GM10266 (cell line): Measurements from ENCODE around the gene PARP11.

ENCODE experiments used
- DNase-seq: peaks from one replicate; pipeline ENCODE4 v3.0.0; 2012; ENCODE audit errors: extremely low spot score
- CTCF ChIP-seq: IDR thresholded peaks from 2 replicates; pipeline ENCODE4 v1.5.1; 2012; ENCODE audit warnings: mild to moderate bottlenecking, low read depth; ENCODE audit not compliant: control insufficient read depth, insufficient read depth; ENCODE audit errors: missing control alignments

Gene PARP11

GRCh38 chr12:3792623-3793288 is 80.4 kb downstream of the PARP11 start:
- no peak for TF ChIP-seq CTCF
- DNase-seq: no peak

- no peak for TF ChIP-seq CTCF
- DNase-seq: no peak
These were observed 81.8 kb downstream of the PARP11 start for GRCh38 chr12:3791256-3791874.

- no peak for TF ChIP-seq CTCF
- DNase-seq: no peak
These were observed 82.6 kb downstream of the PARP11 start for GRCh38 chr12:3790642-3791041.

- TF ChIP-seq CTCF: no peak
- no peak for DNase-seq
These were observed 83.4 kb downstream of the PARP11 start for GRCh38 chr12:3789838-3790237.

GRCh38 chr12:3777206-3777809 is 95.9 kb downstream of the PARP11 start:
- DNase-seq: no peak

GRCh38 chr12:3775385-3776035 is 97.7 kb downstream of the PARP11 start:
- DNase-seq: no peak
- TF ChIP-seq CTCF: no peak

More at GRCh38 chr12:3777206-3777809, 95.9 kb downstream of the PARP11 start:
- TF ChIP-seq CTCF: peak; percentile 64
